GM10266 (cell line): Measurements from ENCODE around the gene JUP.
"Not testable (repeated sequence)": the region's sequence is repeated elsewhere in the genome, so short reads cannot be mapped to it uniquely, and the experiment has no call there.

Source experiments
- DNase-seq: peaks from one replicate; pipeline ENCODE4 v3.0.0; 2012; ENCODE audit errors: extremely low spot score
- TF ChIP-seq, protein P1 (sequence below): IDR thresholded peaks from 2 replicates; pipeline ENCODE4 v1.5.1; 2012; ENCODE audit warnings: mild to moderate bottlenecking, low read depth; ENCODE audit not compliant: control insufficient read depth, insufficient read depth; ENCODE audit errors: missing control alignments

JUP gene

DNA sequence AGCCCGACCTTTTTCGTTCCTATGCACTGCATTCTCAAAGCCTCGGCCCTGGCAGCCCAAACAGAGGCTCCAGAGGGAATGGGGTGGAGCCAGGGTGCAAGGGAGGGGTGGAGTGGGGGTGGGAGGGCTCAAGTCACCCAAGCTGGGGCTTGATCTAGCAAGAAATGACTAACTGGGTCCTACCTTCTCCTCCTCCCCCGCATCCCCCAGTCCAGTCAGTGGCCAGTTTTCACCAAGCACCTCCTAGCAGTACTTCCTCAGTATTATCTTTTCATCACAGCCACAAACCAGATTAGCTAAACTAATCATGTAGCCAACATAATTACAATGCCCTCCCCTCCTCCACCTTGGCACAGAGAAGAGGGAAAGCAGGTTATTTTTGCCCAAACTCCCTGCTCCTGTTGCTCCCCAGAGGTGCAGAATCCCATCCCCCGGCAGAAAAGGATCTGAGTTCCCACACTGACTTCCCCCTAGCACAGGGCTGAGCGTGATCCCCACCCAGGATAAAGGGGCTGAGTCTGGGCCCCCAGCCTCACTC, 2.2 kb downstream of the JUP start:
- DNase-seq = peak; percentile 67
- TF ChIP-seq, protein P1, sequence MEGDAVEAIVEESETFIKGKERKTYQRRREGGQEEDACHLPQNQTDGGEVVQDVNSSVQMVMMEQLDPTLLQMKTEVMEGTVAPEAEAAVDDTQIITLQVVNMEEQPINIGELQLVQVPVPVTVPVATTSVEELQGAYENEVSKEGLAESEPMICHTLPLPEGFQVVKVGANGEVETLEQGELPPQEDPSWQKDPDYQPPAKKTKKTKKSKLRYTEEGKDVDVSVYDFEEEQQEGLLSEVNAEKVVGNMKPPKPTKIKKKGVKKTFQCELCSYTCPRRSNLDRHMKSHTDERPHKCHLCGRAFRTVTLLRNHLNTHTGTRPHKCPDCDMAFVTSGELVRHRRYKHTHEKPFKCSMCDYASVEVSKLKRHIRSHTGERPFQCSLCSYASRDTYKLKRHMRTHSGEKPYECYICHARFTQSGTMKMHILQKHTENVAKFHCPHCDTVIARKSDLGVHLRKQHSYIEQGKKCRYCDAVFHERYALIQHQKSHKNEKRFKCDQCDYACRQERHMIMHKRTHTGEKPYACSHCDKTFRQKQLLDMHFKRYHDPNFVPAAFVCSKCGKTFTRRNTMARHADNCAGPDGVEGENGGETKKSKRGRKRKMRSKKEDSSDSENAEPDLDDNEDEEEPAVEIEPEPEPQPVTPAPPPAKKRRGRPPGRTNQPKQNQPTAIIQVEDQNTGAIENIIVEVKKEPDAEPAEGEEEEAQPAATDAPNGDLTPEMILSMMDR = no peak

DNA sequence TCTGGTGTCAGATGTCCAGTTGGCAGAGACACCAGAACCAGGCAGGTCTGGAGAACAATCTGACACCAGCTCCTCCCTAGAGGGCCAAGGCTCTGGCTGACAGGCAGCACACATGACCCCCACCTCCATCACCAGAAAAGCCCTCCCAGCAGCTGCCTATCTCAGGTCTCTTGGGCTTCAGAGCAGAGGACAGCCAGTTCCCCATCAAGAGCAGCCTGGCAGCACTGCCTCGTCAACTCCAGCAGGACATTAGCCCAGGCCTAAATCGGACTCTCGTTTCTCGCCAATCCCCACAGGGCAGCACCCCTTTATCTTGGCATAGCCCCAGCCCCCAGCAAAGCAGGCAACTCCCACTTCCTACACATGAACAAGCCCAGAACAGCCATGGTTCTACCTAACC, 4.4 kb downstream of the JUP start:
- TF ChIP-seq, protein P1 = no peak
- no peak for DNase-seq

GRCh38 chr17:41781404-41782110, 5.0 kb downstream of the JUP start:
- DNase-seq = no peak
- TF ChIP-seq, protein P1 = no peak

GRCh38 chr17:41779954-41780353, 6.6 kb downstream of the JUP start:
- TF ChIP-seq, protein P1 = no peak
- no peak for DNase-seq

GRCh38 chr17:41777574-41778188, 8.8 kb downstream of the JUP start:
- DNase-seq = no peak
- TF ChIP-seq, protein P1 = no peak

DNA sequence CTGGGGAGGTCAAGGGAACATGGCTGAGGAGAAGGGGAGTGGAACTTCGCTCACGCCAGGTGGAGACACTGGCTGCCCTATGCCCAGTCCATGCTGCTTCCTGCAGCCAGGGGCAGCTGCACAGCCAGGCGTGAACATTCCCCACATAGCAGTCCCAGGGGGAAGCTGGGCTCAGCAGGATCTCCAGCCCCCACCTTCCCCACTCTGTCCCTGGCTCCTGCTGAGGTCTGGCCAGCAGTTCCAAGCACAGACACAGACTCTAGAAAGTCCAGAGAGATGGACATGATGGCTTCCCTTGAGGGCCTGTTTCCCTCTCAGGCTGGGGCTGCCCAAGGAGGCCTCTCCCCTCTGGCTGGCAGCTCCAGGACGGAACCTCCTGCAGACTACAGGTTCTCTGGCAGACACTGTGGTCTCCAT, 9.3 kb downstream of the JUP start:
- no peak for DNase-seq
- TF ChIP-seq, protein P1 = no peak

GRCh38 chr17:41776262-41776900, 10.1 kb downstream of the JUP start:
- not testable (repeated sequence) for DNase-seq
